HCT116 (cell line): ENCODE results near the gene DND1. TPM values are rescaled to one million over a fixed set of nuclear protein-coding genes. Genes with fewer than 3 reads are reported as not detected.

ENCODE experiments used
- ATAC-seq: fragments of 200-7000 bp; cut with Tn5 transposase; 2 replicates; pipeline ENCODE4 v1.9.1; 2020; ENCODE audit warnings: mild to moderate bottlenecking, moderate library complexity
- BruUV-seq: library from RNA; stranded (reverse); fragments of 400-500 nt; replicated peaks from 2 replicates; lab custom pipeline; 2021; lab: Mats Ljungman, UMichigan
- CTCF ChIA-PET: fragments of 300-600 bp; sonication (Branson Sonifier 250); formaldehyde crosslinking; loops from one replicate; lab custom pipeline; 2021; ENCODE audit warnings: antibody characterized with exemption; lab: Charles Lee
- POLR2A ChIA-PET: fragments of 300-600, 350-600 bp; sonication (Branson Sonifier 250); formaldehyde crosslinking; loops from one replicate; lab custom pipeline; 2021; ENCODE audit warnings: antibody characterized with exemption; lab: Charles Lee
- RAD21 ChIA-PET, 2 experiments: fragments of 300-600 bp; sonication (Branson Sonifier 250); formaldehyde crosslinking; loops; one replicate each; lab custom pipeline; 2023; ENCODE audit warnings: low total read pairs in 2 of 2; ENCODE audit not compliant: uncharacterized antibody in 2 of 2, unreplicated experiment in 2 of 2, low non-redundant PET in 1 of 2; lab: Charles Lee
- DNase-seq: peaks from one replicate; pipeline ENCODE4 v3.0.0-alpha.2; 2010; ENCODE audit warnings: low read depth, low spot score
- H2AFZ ChIP-seq: fragments of 200-600 bp; shearing (Covaris generic), sonication (generic); 2 replicates; pipeline ENCODE4 v1.6.1; 2017; ENCODE audit warnings: low read depth, mixed run types, mixed read lengths, antibody characterized with exemption, low read length; ENCODE audit not compliant: poor library complexity, severe bottlenecking
- H3K27ac ChIP-seq: 2 replicates; pipeline ENCODE4 v1.5.1; 2012; ENCODE audit warnings: low read depth, low read length
- H3K27me3 ChIP-seq: fragments of 200-600 bp; sonication (generic); 2 replicates; pipeline ENCODE4 v1.6.1; 2016; ENCODE audit warnings: mixed run types, low read length, mixed read lengths; ENCODE audit not compliant: insufficient read depth
- H3K36me3 ChIP-seq, 2 experiments: fragments of 200-500 bp in 1 of 2; fragments of 200-600 bp in 1 of 2; sonication (Bioruptor generic) in 1 of 2; sonication (generic) in 1 of 2; 2 replicates each; pipeline versions ENCODE4 v1.5.1 to v1.6.1; 2014 to 2016; ENCODE audit warnings: low read length in 2 of 2, inconsistent platforms in 1 of 2, mixed read lengths in 1 of 2, mixed run types in 1 of 2; ENCODE audit not compliant: insufficient read depth in 2 of 2, control insufficient read depth in 1 of 2
- H3K4me1 ChIP-seq, 2 experiments: fragments of 200-600 bp in 1 of 2; sonication (generic) in 1 of 2; 2 replicates each; pipeline versions ENCODE4 v1.5.1 to v1.6.1; 2012 to 2017; ENCODE audit warnings: low read length in 2 of 2, inconsistent platforms in 1 of 2, mild to moderate bottlenecking in 1 of 2, mixed read lengths in 1 of 2, mixed run types in 1 of 2, moderate library complexity in 1 of 2; ENCODE audit not compliant: insufficient read depth in 2 of 2, control insufficient read depth in 1 of 2
- H3K4me2 ChIP-seq: fragments of 200-600 bp; sonication (generic); 2 replicates; pipeline ENCODE4 v1.6.1; 2017; ENCODE audit warnings: mixed run types, low read length, mixed read lengths
- H3K4me3 ChIP-seq, 2 experiments: fragments of 200-600 bp in 1 of 2; sonication (generic) in 1 of 2; replicated peaks in 1 of 2; 2 replicates each; pipeline ENCODE4 v1.5.1; 2011 to 2016; ENCODE audit warnings: low read length in 2 of 2, control low read depth in 1 of 2, low read depth in 1 of 2, mild to moderate bottlenecking in 1 of 2, mixed read lengths in 1 of 2, mixed run types in 1 of 2
- H3K79me2 ChIP-seq: fragments of 200-600 bp; sonication (generic); 2 replicates; pipeline ENCODE4 v1.6.1; 2017; ENCODE audit warnings: mild to moderate bottlenecking, mixed run types, low read length, moderate library complexity, mixed read lengths; ENCODE audit not compliant: insufficient read depth
- H3K9ac ChIP-seq: fragments of 200-600 bp; sonication (generic); 2 replicates; pipeline ENCODE4 v1.6.1; 2016; ENCODE audit warnings: low read length, mixed read lengths
- H3K9me2 ChIP-seq: fragments of 200-600 bp; sonication (generic), shearing (Covaris generic); 2 replicates; pipeline ENCODE4 v1.6.1; 2017; ENCODE audit warnings: mixed run types, mild to moderate bottlenecking, moderate library complexity; ENCODE audit not compliant: insufficient read depth
- H3K9me3 ChIP-seq, 2 experiments: fragments of 200-500 bp in 1 of 2; fragments of 200-600 bp in 1 of 2; sonication (Bioruptor generic) in 1 of 2; sonication (generic) in 1 of 2; 2 replicates each; pipeline ENCODE4 v1.6.1; 2014 to 2017; ENCODE audit warnings: low read length in 2 of 2, mixed read lengths in 2 of 2, inconsistent platforms in 1 of 2, low read depth in 1 of 2, mild to moderate bottlenecking in 1 of 2, mixed run types in 1 of 2, moderate library complexity in 1 of 2; ENCODE audit not compliant: control insufficient read depth in 1 of 2, insufficient read depth in 1 of 2
- H4K20me1 ChIP-seq: fragments of 200-600 bp; sonication (generic), shearing (Covaris generic); 2 replicates; pipeline ENCODE4 v1.6.1; 2017; ENCODE audit warnings: mixed run types, mild to moderate bottlenecking, moderate library complexity; ENCODE audit not compliant: insufficient read depth
- CEBPB ChIP-seq: IDR thresholded peaks from 2 replicates; pipeline ENCODE4 v1.6.1; 2012; ENCODE audit warnings: low read depth
- CTCF ChIP-seq, 3 experiments: fragments of 200-600 bp in 1 of 3; sonication (generic) in 1 of 3; IDR thresholded peaks in 2 of 3; conservative IDR thresholded peaks in 1 of 3; 2 replicates each; pipeline ENCODE4 v1.5.1; 2012 to 2017; ENCODE audit warnings: low read depth in 2 of 3, low read length in 2 of 3, antibody characterized with exemption in 1 of 3, borderline replicate concordance in 1 of 3, control low read depth in 1 of 3, mild to moderate bottlenecking in 1 of 3, mixed read lengths in 1 of 3, mixed run types in 1 of 3, moderate library complexity in 1 of 3; ENCODE audit not compliant: insufficient read depth in 1 of 3
- ELF1 ChIP-seq: IDR thresholded peaks from 2 replicates; pipeline ENCODE4 v1.6.1; 2012; ENCODE audit warnings: low read depth, borderline replicate concordance
- EZH2 ChIP-seq: fragments of 200-600 bp; sonication (generic); IDR thresholded peaks from 2 replicates; pipeline ENCODE4 v1.6.1; 2017; ENCODE audit warnings: antibody characterized with exemption, mixed run types
- EZH2phosphoT487 ChIP-seq: fragments of 200-600 bp; IDR thresholded peaks from 2 replicates; pipeline ENCODE4 v1.6.1; 2018; ENCODE audit warnings: antibody characterized with exemption, borderline replicate concordance
- POLR2A ChIP-seq: IDR thresholded peaks from 2 replicates; pipeline ENCODE4 v1.7.0; 2011; ENCODE audit warnings: borderline replicate concordance; ENCODE audit not compliant: insufficient read depth, insufficient read length; ENCODE audit errors: extremely low read depth
- REST ChIP-seq: IDR thresholded peaks from 2 replicates; pipeline ENCODE4 v1.6.1; 2012; ENCODE audit warnings: low read depth
- YY1 ChIP-seq: IDR thresholded peaks from 2 replicates; pipeline ENCODE4 v1.6.1; 2011; ENCODE audit warnings: low read length, low read depth, moderate library complexity, mild to moderate bottlenecking; ENCODE audit not compliant: insufficient replicate concordance; ENCODE audit errors: extremely low read depth
- ZBTB33 ChIP-seq: IDR thresholded peaks from 2 replicates; pipeline ENCODE4 v1.6.1; 2011; ENCODE audit warnings: mild to moderate bottlenecking, low read length, moderate library complexity; ENCODE audit not compliant: insufficient replicate concordance; ENCODE audit errors: extremely low read depth
- ZNF274 ChIP-seq: fragments of 200-500 bp; sonication (Bioruptor generic); IDR thresholded peaks from 2 replicates; pipeline ENCODE4 v1.6.1; 2014; ENCODE audit warnings: mild to moderate bottlenecking, low read depth, low read length, inconsistent platforms
- intact Hi-C: fragments of 100-400 bp; cut with micrococcal nuclease; formaldehyde crosslinking; loops from 2 replicates; pipeline ENCODE4 v1.10.0; 2022
- total RNA-seq: library from RNA; stranded (reverse); gene quantifications from one replicate; pipeline ENCODE4 v1.2.1, GENCODE V29; 2021; ENCODE audit not compliant: unreplicated experiment

The DND1 gene
- total RNA-seq, 1 experiment from 2014 or later: 2.3 TPM

GRCh38 chr5:140641716-140642115, 31.7 kb downstream of the DND1 start:
- Histone ChIP-seq H3K79me2 (peaks cover 33% of the 10 kb centered on the region), H3K9ac (no peak overlapping the region), H2AFZ (no peak overlapping the region), H3K36me3 (peaks cover 13 to 29% of the 10 kb centered on the region in 2 experiments), H3K4me1 (peaks cover 7 to 17% of the 10 kb centered on the region in 2 experiments), H3K9me3 (no peaks in the 10 kb centered on the region), H3K9me2 (no peaks in the 10 kb centered on the region), H3K4me2 (no peak overlapping the region), H4K20me1 (no peaks in the 10 kb centered on the region), H3K27ac (no peak overlapping the region), H3K27me3 (no peaks in the 10 kb centered on the region), H3K4me3 (no peak overlapping the region)
- ChIA-PET CTCF (no interaction called here), POLR2A (no interaction called here), RAD21 (no interaction called here)
- intact Hi-C loops: loop anchor here (10.0 kb wide), 1 partner anchor 387 kb away; no protein-coding TSS in a partner anchor
- DNase-seq (no peak), ATAC-seq (no peak)
- TF ChIP-seq EZH2phosphoT487 (no peak), ZBTB33 (no peak), REST (no peak), CTCF (IDR thresholded peaks at IDR 0.05 in 2 of 3, conservative IDR thresholded peaks at IDR 0.05 in 1 of 3; ENCODE audit: borderline replicate concordance in 1 of 3, insufficient read depth in 1 of 3, low read depth in 2 of 3, low read length in 2 of 3) (no peak), POLR2A (no peak), CEBPB (no peak), EZH2 (no peak), ZNF274 (no peak), YY1 (no peak), ELF1 (no peak)
- BruUV-seq: no TSS peak
